HG03064 (cell line): ENCODE data around the gene DTNA.

Source experiments
- ATAC-seq: cut with Tn5 transposase; IDR thresholded peaks from one replicate; pipeline ENCODE4 v1.9.1; 2021; ENCODE audit warnings: low read depth; ENCODE audit not compliant: unreplicated experiment

DTNA gene

DNA sequence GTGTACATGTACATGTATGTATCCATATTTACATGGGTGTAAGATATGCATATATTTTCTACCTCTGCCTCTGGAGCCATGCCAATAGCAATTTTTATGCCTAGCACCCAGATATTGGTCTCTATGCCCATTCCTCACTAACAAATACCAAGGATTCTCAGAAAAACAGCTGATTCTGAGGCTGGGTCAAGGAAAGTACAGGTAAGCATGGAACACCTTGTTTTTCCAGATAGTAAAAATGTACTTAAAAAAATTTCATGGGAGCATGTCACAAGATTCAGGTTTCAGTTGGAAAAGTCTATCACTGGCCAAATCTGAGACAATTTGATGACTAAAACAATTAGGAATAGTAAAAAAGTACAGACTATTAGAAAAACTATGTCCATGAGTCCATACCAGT is 216.6 kb downstream of the DTNA start:
- ATAC-seq, result no peak

GRCh38 chr18:34928088-34928753 is 218.1 kb downstream of the DTNA start:
- no peak for ATAC-seq

GRCh38 chr18:34928754-34929335 is 218.7 kb downstream of the DTNA start:
- ATAC-seq, result no peak

DNA sequence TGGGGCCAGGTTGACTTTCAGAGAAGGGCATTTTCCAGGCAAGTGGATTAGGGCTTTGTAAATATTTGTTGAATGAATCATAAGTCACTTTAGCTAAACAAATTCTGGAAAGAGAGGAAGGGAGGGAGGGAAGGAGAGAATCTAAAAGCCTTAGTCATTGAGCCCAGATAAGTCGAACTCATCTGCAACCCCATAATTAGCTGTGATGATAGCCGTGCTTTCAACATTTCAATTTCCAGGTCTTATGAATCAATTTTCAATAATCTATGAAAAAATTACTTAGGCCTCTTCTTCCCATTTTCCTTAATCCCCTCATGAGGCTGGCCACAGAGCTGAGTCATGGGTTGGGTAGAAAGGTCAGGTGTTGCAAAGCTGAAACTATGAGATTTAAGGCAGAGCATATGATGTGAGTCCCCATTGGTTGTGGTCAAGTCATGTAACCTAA is 219.3 kb downstream of the DTNA start:
- ATAC-seq, result no peak

GRCh38 chr18:34932363-34932762 is 222.3 kb downstream of the DTNA start:
- no peak for ATAC-seq

DNA sequence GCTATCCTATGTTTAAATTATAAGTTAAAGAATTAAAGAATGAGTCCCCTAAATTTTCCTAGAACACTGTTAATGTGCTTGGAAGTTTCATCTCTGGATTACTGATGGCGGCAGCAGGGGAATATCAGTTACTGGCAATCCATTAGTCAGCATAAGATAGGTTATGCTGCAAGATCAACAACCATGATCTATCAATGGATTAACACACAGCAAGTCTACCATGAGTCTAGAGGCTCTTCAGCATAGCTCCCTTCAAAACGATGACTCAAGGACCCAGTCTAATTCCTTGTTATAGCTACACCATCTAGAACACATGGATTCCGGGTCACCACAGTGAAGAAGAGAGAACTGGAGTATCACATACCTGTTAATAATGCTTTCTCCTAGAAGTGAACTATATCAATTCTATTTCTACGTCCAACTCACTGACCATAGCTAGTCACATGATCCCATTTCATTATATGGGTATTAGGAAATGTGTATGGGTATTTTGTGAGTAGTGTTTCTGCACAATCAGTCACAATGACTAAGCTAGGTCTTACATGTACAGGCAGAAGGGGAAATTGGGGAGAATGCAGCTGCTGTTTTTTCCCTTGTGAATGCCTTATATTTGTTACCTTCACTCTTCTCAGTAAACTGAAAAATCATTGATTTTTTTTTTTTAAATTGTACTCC is 222.8 kb downstream of the DTNA start:
- ATAC-seq, result no peak

DNA sequence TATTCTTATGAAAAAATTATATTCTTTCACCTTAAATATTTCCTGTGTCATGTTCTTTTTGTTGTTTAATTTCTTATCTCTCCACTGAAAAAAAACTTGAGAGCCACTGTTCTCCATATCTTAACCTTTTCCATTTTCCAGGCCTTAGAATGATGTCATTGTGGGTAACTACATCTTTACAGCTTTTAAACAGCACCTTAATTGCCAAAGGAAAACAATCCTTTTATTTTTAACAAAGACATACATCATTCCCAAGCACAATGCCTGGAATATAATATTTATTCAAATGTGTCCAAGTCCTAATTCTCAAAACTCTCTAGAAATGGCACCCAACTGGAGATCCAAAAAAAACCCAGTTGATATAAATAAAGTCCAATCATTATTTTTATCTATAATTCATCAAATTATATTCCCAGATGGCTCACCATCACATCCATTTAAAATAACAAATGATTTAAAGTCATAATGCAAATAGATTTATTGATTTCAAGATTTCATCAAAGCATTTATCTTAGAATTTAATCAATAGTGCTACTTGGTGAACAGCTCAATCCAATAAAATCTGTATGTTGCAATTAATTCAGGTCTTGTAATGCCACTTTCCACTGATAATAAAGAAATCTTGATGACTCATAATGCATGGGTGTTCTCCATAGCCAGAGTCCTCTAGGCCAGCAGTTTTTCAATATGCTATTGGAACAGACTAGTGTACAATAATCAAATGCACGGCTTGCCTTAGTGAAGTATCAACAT is 224.0 kb downstream of the DTNA start:
- no peak for ATAC-seq

- ATAC-seq, result no peak
Measured at GRCh38 chr18:34936772-34937171, 226.7 kb downstream of the DTNA start.

DNA sequence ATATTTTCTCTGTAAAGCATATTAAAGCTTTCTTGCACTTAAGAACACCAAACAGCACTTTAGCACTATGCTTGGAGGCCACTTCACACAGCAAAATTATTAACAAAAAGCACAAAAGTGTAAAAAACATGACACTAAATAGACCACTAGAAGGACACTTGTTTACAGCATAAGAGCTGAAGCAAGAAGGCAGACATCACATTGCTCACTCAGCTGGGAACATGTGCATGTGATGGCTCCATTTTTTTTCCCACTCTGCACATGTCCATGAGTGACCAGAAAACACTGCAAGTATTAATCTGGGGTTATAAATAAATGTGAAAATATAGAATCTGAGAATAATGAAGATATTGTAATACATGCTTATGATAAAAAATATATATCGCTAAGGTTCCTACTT is 228.0 kb downstream of the DTNA start:
- no peak for ATAC-seq
